NCI-H187 treated with DMSO at 0.1 percent for 48 hours (cell line): ENCODE measurements around the gene KIF4A.
A peak's percentile ranks its signal among the peaks of the same experiment; 100 is the strongest.

Experiments
- DNase-seq: peaks from one replicate; lab custom pipeline; 2025; lab: John Stamatoyannopoulos, UW

KIF4A gene

GRCh38 chrX:70402721-70403120, 112.8 kb downstream of the KIF4A start:
- DNase-seq, result no peak

GRCh38 chrX:70405003-70405402, 115.1 kb downstream of the KIF4A start:
- DNase-seq, result no peak

- no peak for DNase-seq
Measured at GRCh38 chrX:70410921-70411320, 121.0 kb downstream of the KIF4A start.

- DNase-seq, result no peak
Measured at GRCh38 chrX:70411475-70411874, 121.6 kb downstream of the KIF4A start.

- DNase-seq, result no peak
Measured at GRCh38 chrX:70421618-70422017, 131.7 kb downstream of the KIF4A start.

GRCh38 chrX:70422851-70423341, 133.0 kb downstream of the KIF4A start, which contains the start of gene GDPD2:
GDPD2 (plus strand) TSS chrX:70423314; CDS start chrX:70424985, 1,671 bp downstream.
- DNase-seq, result no peak

- no peak for DNase-seq
Measured at GRCh38 chrX:70423936-70424675, 134.2 kb downstream of the KIF4A start.

GRCh38 chrX:70424801-70425200, 134.9 kb downstream of the KIF4A start:
- no peak for DNase-seq

- DNase-seq, result no peak
Measured at GRCh38 chrX:70426286-70427278, 136.7 kb downstream of the KIF4A start.

GRCh38 chrX:70427365-70427764, 137.5 kb downstream of the KIF4A start:
- DNase-seq, result no peak

GRCh38 chrX:70429759-70430158, 139.9 kb downstream of the KIF4A start:
- DNase-seq, result no peak

GRCh38 chrX:70432936-70433847, 143.3 kb downstream of the KIF4A start:
- DNase-seq, result no peak

GRCh38 chrX:70433848-70434351, 144.0 kb downstream of the KIF4A start:
- DNase-seq, result no peak

- peak; percentile 30 for DNase-seq
Measured at GRCh38 chrX:70434352-70434866, 144.5 kb downstream of the KIF4A start.

- no peak for DNase-seq
Measured at GRCh38 chrX:70434914-70435586, 145.1 kb downstream of the KIF4A start.

- DNase-seq, result no peak
Measured at GRCh38 chrX:70436343-70436742, 146.4 kb downstream of the KIF4A start.

- DNase-seq, result no peak
Measured at GRCh38 chrX:70437011-70437410, 147.1 kb downstream of the KIF4A start.

GRCh38 chrX:70437921-70438665, 148.2 kb downstream of the KIF4A start:
- DNase-seq, result no peak

- DNase-seq, result no peak
Measured at GRCh38 chrX:70439016-70439415, 149.1 kb downstream of the KIF4A start.

GRCh38 chrX:70442224-70442623, 152.3 kb downstream of the KIF4A start:
- DNase-seq, result no peak
